GM23338 (cell line): ENCODE measurements around the gene SLC5A5. TPM values are rescaled to one million over a fixed set of nuclear protein-coding genes. Genes with fewer than 3 reads are reported as not detected.

ENCODE experiments used
- ATAC-seq: fragments of 200-7000 bp; cut with Tn5 transposase; 3 replicates; pipeline ENCODE4 v1.9.1; 2020
- DNase-seq: peaks from one replicate; pipeline ENCODE4 v3.0.0-alpha.2; 2015; ENCODE audit warnings: low spot score
- H2AFZ ChIP-seq: fragments of 200-600 bp; sonication (generic); 2 replicates; pipeline ENCODE4 v1.8.0; 2016; ENCODE audit warnings: antibody characterized with exemption, mild to moderate bottlenecking, moderate library complexity
- H3F3A ChIP-seq: fragments of 200-600 bp; sonication (generic); replicated peaks from 2 replicates; pipeline ENCODE4 v1.8.0; 2017; ENCODE audit warnings: antibody characterized with exemption, mixed run types, low read depth
- H3K27ac ChIP-seq: fragments of 200-600 bp; sonication (generic); 2 replicates; pipeline ENCODE4 v1.6.1; 2016; ENCODE audit warnings: low read depth
- H3K27me3 ChIP-seq: fragments of 200-600 bp; sonication (generic); 2 replicates; pipeline ENCODE4 v1.8.0; 2016; ENCODE audit warnings: mild to moderate bottlenecking, mixed run types, moderate library complexity; ENCODE audit not compliant: insufficient read depth
- H3K36me3 ChIP-seq: fragments of 200-600 bp; sonication (generic); 2 replicates; pipeline ENCODE4 v1.8.0; 2016; ENCODE audit warnings: mild to moderate bottlenecking; ENCODE audit not compliant: insufficient read depth
- H3K4me1 ChIP-seq: fragments of 200-600 bp; sonication (generic); 2 replicates; pipeline ENCODE4 v1.8.0; 2016; ENCODE audit warnings: mild to moderate bottlenecking, moderate library complexity; ENCODE audit not compliant: insufficient read depth
- H3K4me2 ChIP-seq: fragments of 200-600 bp; sonication (generic); 2 replicates; pipeline ENCODE4 v1.7.1; 2017; ENCODE audit warnings: mixed run types
- H3K4me3 ChIP-seq: fragments of 200-600 bp; sonication (generic); 2 replicates; pipeline ENCODE4 v1.6.1; 2016; ENCODE audit warnings: mixed run types
- H3K79me2 ChIP-seq: fragments of 200-600 bp; sonication (generic); replicated peaks from 2 replicates; pipeline ENCODE4 v1.8.0; 2017; ENCODE audit warnings: mild to moderate bottlenecking; ENCODE audit not compliant: insufficient read depth
- H3K9me2 ChIP-seq: fragments of 200-600 bp; sonication (generic); 2 replicates; pipeline ENCODE4 v1.8.0; 2017; ENCODE audit not compliant: insufficient read depth
- H4K20me1 ChIP-seq: fragments of 200-600 bp; sonication (generic); replicated peaks from 2 replicates; pipeline ENCODE4 v1.8.0; 2017; ENCODE audit warnings: mild to moderate bottlenecking; ENCODE audit not compliant: insufficient read depth
- H3K27ac Mint-ChIP-seq: 2 replicates; pipeline ENCODE4 v1.8.0; 2020; ENCODE audit warnings: inconsistent platforms, mild to moderate bottlenecking, moderate library complexity, mixed read lengths
- H3K27me3 Mint-ChIP-seq: 3 replicates; pipeline ENCODE4 v1.8.0; 2022; ENCODE audit warnings: low read depth, mild to moderate bottlenecking, moderate library complexity, mixed read lengths, inconsistent platforms; ENCODE audit not compliant: insufficient read depth, poor library complexity
- H3K36me3 Mint-ChIP-seq: 3 replicates; pipeline ENCODE4 v1.8.0; 2021; ENCODE audit warnings: low read depth, mild to moderate bottlenecking, inconsistent platforms, moderate library complexity, mixed read lengths
- H3K4me1 Mint-ChIP-seq: 3 replicates; pipeline ENCODE4 v1.8.0; 2020; ENCODE audit warnings: mild to moderate bottlenecking, inconsistent platforms, mixed read lengths
- H3K4me3 Mint-ChIP-seq: 3 replicates; pipeline ENCODE4 v1.8.0; 2021; ENCODE audit warnings: moderate library complexity, mild to moderate bottlenecking, inconsistent platforms, mixed read lengths
- H3K9me3 Mint-ChIP-seq: 3 replicates; pipeline ENCODE4 v1.8.0; 2020; ENCODE audit warnings: moderate library complexity, mild to moderate bottlenecking, inconsistent platforms, mixed read lengths
- EZH2 ChIP-seq: fragments of 200-600 bp; sonication (generic); IDR thresholded peaks from one replicate; pipeline ENCODE4 v1.8.0; 2017; ENCODE audit warnings: antibody characterized with exemption, mild to moderate bottlenecking, low read depth; ENCODE audit not compliant: unreplicated experiment
- EZH2phosphoT487 ChIP-seq: fragments of 200-600 bp; sonication (generic); IDR thresholded peaks from one replicate; pipeline ENCODE4 v1.8.1; 2018; ENCODE audit warnings: antibody characterized with exemption; ENCODE audit not compliant: unreplicated experiment
- JUNB ChIP-seq: IDR thresholded peaks from one replicate; pipeline ENCODE4 v1.6.1; 2016; ENCODE audit warnings: antibody characterized with exemption; ENCODE audit not compliant: unreplicated experiment
- NANOG ChIP-seq: IDR thresholded peaks from 2 replicates; pipeline ENCODE4 v1.6.1; 2016; ENCODE audit warnings: antibody characterized with exemption, borderline replicate concordance
- POLR2AphosphoS5 ChIP-seq: IDR thresholded peaks from 2 replicates; pipeline ENCODE4 v1.6.1; 2016; ENCODE audit warnings: antibody characterized with exemption, low read depth
- ZNF114 ChIP-seq: fragments of 250-450 bp; sonication (Bioruptor Pico); IDR thresholded peaks from 2 replicates; pipeline ENCODE4 v1.5.0; 2020; ENCODE audit warnings: mild to moderate bottlenecking, moderate library complexity
- ZNF331 ChIP-seq: fragments of 250-450 bp; sonication (Bioruptor Pico); IDR thresholded peaks from 2 replicates; pipeline ENCODE4 v1.5.0; 2020; ENCODE audit warnings: low read depth, mild to moderate bottlenecking, moderate library complexity
- long read RNA-seq: library from polyadenylated mRNA; unstranded; transcript quantifications from one replicate; pipeline ENCODE4 v2.0.0, GENCODE V29; 2020; ENCODE audit not compliant: unreplicated experiment
- polyA plus RNA-seq: library from polyadenylated mRNA; unstranded; fragments of >200 nt; fragmentation: Nextera tagmentation; extraction: Ambion mirVana; gene quantifications from 2 replicates; pipeline ENCODE4 v1.2.1, GENCODE V29; 2016
- total RNA-seq: library from RNA; depleted of rRNA; stranded (reverse); fragments of >200 nt; shearing (Covaris generic); gene quantifications from 2 replicates; pipeline ENCODE4 v1.2.3, GENCODE V29; 2014; rRNA removed
- TF ChIP-seq, protein P1 (sequence below): IDR thresholded peaks from one replicate; pipeline ENCODE4 v1.6.1; 2018; ENCODE audit warnings: antibody characterized with exemption; ENCODE audit not compliant: unreplicated experiment

The SLC5A5 gene
- total RNA-seq (2.1 and 2.6 TPM in 2 replicates), polyA plus RNA-seq (1.0 and 1.7 TPM in 2 replicates)
- long read RNA-seq, partial matches to known transcripts = 1 of 2 reads
- long read RNA-seq, other reads (novel, unspliced or antisense) = 1 of 2 reads

DNA sequence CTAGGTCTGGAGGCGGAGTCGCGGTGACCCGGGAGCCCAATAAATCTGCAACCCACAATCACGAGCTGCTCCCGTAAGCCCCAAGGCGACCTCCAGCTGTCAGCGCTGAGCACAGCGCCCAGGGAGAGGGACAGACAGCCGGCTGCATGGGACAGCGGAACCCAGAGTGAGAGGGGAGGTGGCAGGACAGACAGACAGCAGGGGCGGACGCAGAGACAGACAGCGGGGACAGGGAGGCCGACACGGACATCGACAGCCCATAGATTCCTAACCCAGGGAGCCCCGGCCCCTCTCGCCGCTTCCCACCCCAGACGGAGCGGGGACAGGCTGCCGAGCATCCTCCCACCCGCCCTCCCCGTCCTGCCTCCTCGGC lies at the start of gene SLC5A5:
SLC5A5 (plus strand) TSS at position 68 of the 373 bp plus-strand sequence. CDS start 375 bp downstream, outside the sequence.
- peaks cover 35% of the 10 kb centered on the region for H3K27me3 Mint-ChIP-seq
- H3K27ac Mint-ChIP-seq = no peak within 1 kb of the TSS
- no peak; the same call in 2 of the 3 replicates for ATAC-seq
- peak; percentile 42 for DNase-seq
- H3K36me3 Mint-ChIP-seq = no peaks in the 10 kb centered on the region
- H3K4me1 Mint-ChIP-seq = peaks cover 12% of the 10 kb centered on the region
- no peak within 1 kb of the TSS for H3K27ac ChIP-seq
- no peaks in the 10 kb centered on the region for H4K20me1 ChIP-seq
- no peaks in the 10 kb centered on the region for H3K9me2 ChIP-seq
- no peaks in the 10 kb centered on the region for H3K9me3 Mint-ChIP-seq
- no peaks in the 10 kb centered on the region for H3K36me3 ChIP-seq
- peaks cover 12% of the 10 kb centered on the region; the same call in 1 of the 2 replicates for H3K4me1 ChIP-seq
- H3F3A ChIP-seq = peaks cover 11% of the 10 kb centered on the region; the same call in 1 of the 2 replicates
- TF ChIP-seq JUNB (no peak), ZNF114 (no peak), EZH2 (no peak), ZNF331 (CRISPR knock-in tag) (no peak), NANOG (no peak), EZH2phosphoT487 (no peak), POLR2AphosphoS5 (no peak)
- TF ChIP-seq, protein P1, sequence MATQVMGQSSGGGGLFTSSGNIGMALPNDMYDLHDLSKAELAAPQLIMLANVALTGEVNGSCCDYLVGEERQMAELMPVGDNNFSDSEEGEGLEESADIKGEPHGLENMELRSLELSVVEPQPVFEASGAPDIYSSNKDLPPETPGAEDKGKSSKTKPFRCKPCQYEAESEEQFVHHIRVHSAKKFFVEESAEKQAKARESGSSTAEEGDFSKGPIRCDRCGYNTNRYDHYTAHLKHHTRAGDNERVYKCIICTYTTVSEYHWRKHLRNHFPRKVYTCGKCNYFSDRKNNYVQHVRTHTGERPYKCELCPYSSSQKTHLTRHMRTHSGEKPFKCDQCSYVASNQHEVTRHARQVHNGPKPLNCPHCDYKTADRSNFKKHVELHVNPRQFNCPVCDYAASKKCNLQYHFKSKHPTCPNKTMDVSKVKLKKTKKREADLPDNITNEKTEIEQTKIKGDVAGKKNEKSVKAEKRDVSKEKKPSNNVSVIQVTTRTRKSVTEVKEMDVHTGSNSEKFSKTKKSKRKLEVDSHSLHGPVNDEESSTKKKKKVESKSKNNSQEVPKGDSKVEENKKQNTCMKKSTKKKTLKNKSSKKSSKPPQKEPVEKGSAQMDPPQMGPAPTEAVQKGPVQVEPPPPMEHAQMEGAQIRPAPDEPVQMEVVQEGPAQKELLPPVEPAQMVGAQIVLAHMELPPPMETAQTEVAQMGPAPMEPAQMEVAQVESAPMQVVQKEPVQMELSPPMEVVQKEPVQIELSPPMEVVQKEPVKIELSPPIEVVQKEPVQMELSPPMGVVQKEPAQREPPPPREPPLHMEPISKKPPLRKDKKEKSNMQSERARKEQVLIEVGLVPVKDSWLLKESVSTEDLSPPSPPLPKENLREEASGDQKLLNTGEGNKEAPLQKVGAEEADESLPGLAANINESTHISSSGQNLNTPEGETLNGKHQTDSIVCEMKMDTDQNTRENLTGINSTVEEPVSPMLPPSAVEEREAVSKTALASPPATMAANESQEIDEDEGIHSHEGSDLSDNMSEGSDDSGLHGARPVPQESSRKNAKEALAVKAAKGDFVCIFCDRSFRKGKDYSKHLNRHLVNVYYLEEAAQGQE = no peak
- no peak within 1 kb of the TSS for H3K4me3 Mint-ChIP-seq
- no peaks in the 10 kb centered on the region for H3K79me2 ChIP-seq
- 0 out of 2 replicates have a peak within 1 kb of the TSS, but pooled peaks have one; percentile 30 for H3K4me3 ChIP-seq
- 0 out of 2 replicates have a peak within 1 kb of the TSS, but pooled peaks have one; percentile 63 for H2AFZ ChIP-seq
- H3K27me3 ChIP-seq = peaks cover 41% of the 10 kb centered on the region
- peak within 1 kb of the TSS; percentile 62 for H3K4me2 ChIP-seq

DNA sequence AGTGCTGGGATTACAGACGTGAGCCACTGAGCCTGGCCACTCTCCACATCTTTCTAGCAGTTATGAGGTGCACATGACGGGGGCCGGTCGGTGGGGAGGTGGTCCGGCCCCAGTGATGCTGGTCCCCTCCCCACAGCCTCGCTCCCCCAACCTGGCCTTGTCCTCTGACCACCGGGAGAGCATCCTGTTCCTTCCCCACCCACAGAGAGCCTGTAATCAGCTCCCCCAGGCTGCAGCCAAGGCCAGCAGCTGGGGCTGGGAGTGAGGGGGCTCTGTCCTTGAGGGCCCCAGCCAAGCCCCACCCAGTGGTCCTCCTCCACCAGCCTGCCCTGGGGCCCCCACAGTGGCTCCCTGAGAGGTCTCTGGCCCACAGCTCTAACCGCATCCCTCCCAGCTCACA lies 47.4 kb upstream of the SLC5A5 start:
- H3K27me3 ChIP-seq = no peaks in the 10 kb centered on the region
- no peaks in the 10 kb centered on the region; the same call in 1 of the 2 replicates for H3K4me1 ChIP-seq
- no peak overlapping the region for H3K4me2 ChIP-seq
- no peaks in the 10 kb centered on the region for H4K20me1 ChIP-seq
- Mint-ChIP-seq H3K4me1 (peaks cover 4% of the 10 kb centered on the region; the same call in 1 of the 3 replicates), H3K27ac (no peak overlapping the region), H3K27me3 (peaks cover 11% of the 10 kb centered on the region), H3K9me3 (no peaks in the 10 kb centered on the region), H3K36me3 (no peaks in the 10 kb centered on the region), H3K4me3 (no peak overlapping the region)
- H3K4me3 ChIP-seq = no peak overlapping the region
- no peak for DNase-seq
- H2AFZ ChIP-seq = no peak overlapping the region
- ATAC-seq = no peak
- no peaks in the 10 kb centered on the region for H3F3A ChIP-seq
- H3K36me3 ChIP-seq = no peaks in the 10 kb centered on the region
- no peak for TF ChIP-seq ZNF114
- TF ChIP-seq POLR2AphosphoS5 = no peak
- no peak overlapping the region for H3K27ac ChIP-seq
- no peaks in the 10 kb centered on the region for H3K79me2 ChIP-seq
- H3K9me2 ChIP-seq = no peaks in the 10 kb centered on the region
